ENCODE data around the gene HYAL3. TPM values are rescaled to one million over a fixed set of nuclear protein-coding genes. Genes with fewer than 3 reads are reported as not detected.

The HYAL3 gene
- total and polyA plus RNA-seq, 2 of the 13 experiments (the other 11 are each of a cell fraction or from before 2014, with no cell fraction given) = 5.5 to 10.4 TPM

- TF ChIP-seq E2F2 (CRISPR knock-in tag; IDR thresholded peaks at IDR 0.05; ENCODE audit: borderline replicate concordance) = 0 out of 2 replicates have a peak, but pooled peaks have one; percentile 16
- TF ChIP-seq ATF1 (CRISPR knock-in tag; IDR thresholded peaks at IDR 0.05) = no peak
- no peak for TF ChIP-seq ETV6 (CRISPR knock-in tag; conservative IDR thresholded peaks at IDR 0.05)
- TF ChIP-seq ZNF614 (CRISPR knock-in tag; IDR thresholded peaks at IDR 0.05; ENCODE audit: borderline replicate concordance) = no peak
- 0 out of 2 replicates have a peak, but pooled peaks have one; percentile 29 for TF ChIP-seq ZNF773 (CRISPR knock-in tag; IDR thresholded peaks at IDR 0.05; ENCODE audit: borderline replicate concordance)
- 0 out of 2 replicates have a peak, but pooled peaks have one; percentile 19 for TF ChIP-seq RFXAP (CRISPR knock-in tag; IDR thresholded peaks at IDR 0.05; ENCODE audit: borderline replicate concordance)
- TF ChIP-seq NONO (IDR thresholded peaks at IDR 0.05) = no peak
- peak; percentile 92 for TF ChIP-seq NONO (CRISPR knock-in tag; conservative IDR thresholded peaks at IDR 0.05)
- TF ChIP-seq ZNF318 (CRISPR knock-in tag; IDR thresholded peaks at IDR 0.05) = no peak
- 0 out of 2 replicates have a peak, but pooled peaks have one; percentile 64 for TF ChIP-seq ZNF543 (CRISPR knock-in tag; IDR thresholded peaks at IDR 0.05)
- TF ChIP-seq ZNF337 (CRISPR knock-in tag; IDR thresholded peaks at IDR 0.05; ENCODE audit: borderline replicate concordance, low read depth) = no peak; the same call in 1 of the 2 replicates
- TF ChIP-seq SALL2 (CRISPR knock-in tag; IDR thresholded peaks at IDR 0.05) = peak; percentile 84
- 0 out of 2 replicates have a peak, but pooled peaks have one; percentile 71 for TF ChIP-seq BRF2 (CRISPR knock-in tag; IDR thresholded peaks at IDR 0.05)
- no peak; the same call in 1 of the 2 replicates for TF ChIP-seq ZNF629 (CRISPR knock-in tag; conservative IDR thresholded peaks at IDR 0.05)
- TF ChIP-seq ASH2L (IDR thresholded peaks at IDR 0.05; ENCODE audit: insufficient read length, low read depth, low read length) = peak; percentile 36
- no peak for TF ChIP-seq ZNF264 (CRISPR knock-in tag; IDR thresholded peaks at IDR 0.05)
- TF ChIP-seq BHLHE40 (IDR thresholded peaks at IDR 0.05; ENCODE audit: low read length) = peak; percentile 94
- TF ChIP-seq PCBP2 (optimal IDR thresholded peaks at IDR 0.05; ENCODE audit: low read depth, low read length, poor library complexity, severe bottlenecking) = no peak
These were observed 38.1 kb upstream of the HYAL3 start (continued) for GRCh38 chr3:50337175-50337861.
